ENCODE results near the gene NXN.
"Not testable (repeated sequence)": the region's sequence is repeated elsewhere in the genome, so short reads cannot be mapped to it uniquely, and the experiment has no call there.

NXN gene

GRCh38 chr17:978103-979093 is 1.2 kb downstream of the NXN start:
- DNase-seq = no peak

- no peak for DNase-seq
These were observed 2.4 kb downstream of the NXN start for GRCh38 chr17:977166-977565.

- DNase-seq = no peak
These were observed 3.3 kb downstream of the NXN start for GRCh38 chr17:976312-976711.

- no peak for DNase-seq
These were observed 4.1 kb downstream of the NXN start for GRCh38 chr17:975371-975915.

GRCh38 chr17:974778-975177 is 4.8 kb downstream of the NXN start:
- DNase-seq = not testable (repeated sequence)

GRCh38 chr17:973053-973452 is 6.5 kb downstream of the NXN start:
- DNase-seq = no peak

GRCh38 chr17:971861-972260 is 7.7 kb downstream of the NXN start:
- DNase-seq = not testable (repeated sequence)

- no peak for DNase-seq
These were observed 9.2 kb downstream of the NXN start for GRCh38 chr17:970364-970763.

GRCh38 chr17:969811-970355 is 9.7 kb downstream of the NXN start:
- DNase-seq = no peak

- DNase-seq = no peak
These were observed 10.5 kb downstream of the NXN start for GRCh38 chr17:968812-969730.

- no peak for DNase-seq
These were observed 12.5 kb downstream of the NXN start for GRCh38 chr17:967122-967521.

- DNase-seq = peak; percentile 80
These were observed 14.1 kb downstream of the NXN start for GRCh38 chr17:965311-965989.

- DNase-seq = peak; percentile 81
These were observed 14.7 kb downstream of the NXN start for GRCh38 chr17:964876-965275.

GRCh38 chr17:962670-963069 is 16.9 kb downstream of the NXN start:
- DNase-seq = no peak

- DNase-seq = no peak
These were observed 17.4 kb downstream of the NXN start for GRCh38 chr17:962166-962565.

- DNase-seq = no peak
These were observed 20.7 kb downstream of the NXN start for GRCh38 chr17:958712-959451.

- DNase-seq = no peak
These were observed 21.6 kb downstream of the NXN start for GRCh38 chr17:957856-958421.

GRCh38 chr17:956905-957304 is 22.7 kb downstream of the NXN start:
- no peak for DNase-seq

- DNase-seq = no peak
These were observed 25.0 kb downstream of the NXN start for GRCh38 chr17:954431-955164.

- no peak for DNase-seq
These were observed 25.8 kb downstream of the NXN start for GRCh38 chr17:953767-954166.

- DNase-seq = not testable (repeated sequence)
These were observed 27.0 kb downstream of the NXN start for GRCh38 chr17:952592-952991.
